ENCODE results near the gene PRR7. TPM values are rescaled to one million over a fixed set of nuclear protein-coding genes. Genes with fewer than 3 reads are reported as not detected.

PRR7 gene
- polyA plus RNA-seq, 1 of the 3 experiments (the other 2 are of a cell fraction), result 17.1 TPM

DNA sequence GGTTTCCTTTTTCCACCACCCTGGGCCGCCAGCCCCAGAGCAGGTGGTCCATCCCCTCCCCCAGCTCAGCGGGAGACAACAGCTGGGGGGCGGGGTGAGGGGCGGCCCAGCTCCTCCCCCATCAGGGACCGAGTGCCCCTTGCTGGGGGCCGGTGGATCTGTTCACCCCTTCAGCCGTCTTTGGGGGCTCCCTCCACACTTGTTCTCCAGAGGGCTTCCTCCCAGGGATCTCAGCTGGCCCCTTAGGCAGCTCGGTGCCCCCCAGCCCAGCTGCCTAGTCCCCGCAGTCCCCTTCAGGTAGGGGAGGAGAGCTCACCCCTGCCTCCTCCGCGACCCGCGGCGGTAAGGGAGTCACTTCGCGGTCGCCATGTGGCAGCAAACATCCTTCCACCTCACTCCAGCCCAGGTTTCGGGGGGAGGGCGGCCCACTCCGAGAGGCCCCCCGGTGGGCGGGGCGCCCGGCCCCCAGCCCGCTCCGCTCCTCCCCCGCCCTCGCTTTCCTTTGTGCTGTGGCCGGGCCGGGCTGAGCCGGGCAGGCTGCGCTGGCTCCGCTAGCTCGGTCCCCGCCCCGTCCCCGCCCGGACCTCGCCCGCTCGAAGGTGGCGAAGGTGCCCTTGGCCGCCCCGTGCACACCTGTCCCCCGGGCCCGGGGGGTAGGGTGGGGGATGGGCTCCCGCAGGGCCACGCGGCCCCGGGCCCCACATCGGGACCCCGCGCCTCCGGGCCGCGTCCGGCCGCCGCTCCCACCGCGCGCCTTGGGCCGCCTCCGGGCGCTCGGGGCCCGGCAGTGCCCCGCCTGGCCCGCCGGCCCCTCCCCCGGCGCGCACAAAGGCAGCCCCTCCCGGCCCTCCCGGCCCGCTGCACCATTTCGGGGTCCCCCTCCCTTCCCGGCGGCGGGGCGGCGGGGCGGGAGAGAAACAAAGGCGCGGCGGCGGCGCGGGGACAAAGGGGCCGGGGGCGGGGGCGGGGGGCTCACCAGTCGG lies 26.1 kb downstream of the PRR7 start:
- peaks cover 49% of the 10 kb centered on the region for H4K20me1 ChIP-seq (ENCODE audit: insufficient read depth)
- DNase-seq, result peak; percentile 92
- POLR2A ChIA-PET, result interaction anchor here (1.1 to 4.6 kb wide), 7 partner anchors 9 to 28 kb away, joined by 3 to 43 read pairs (median 13); partner anchors contain the start of gene PDLIM7
- H3K9ac ChIP-seq, result peak overlapping the region; percentile 81
- peak overlapping the region; percentile 100 for H3K4me2 ChIP-seq
- CTCF ChIA-PET, result interaction anchor here (0.9 to 20.3 kb wide), 12 partner anchors 9 to 102 kb away, joined by 3 to 215 read pairs (median 5); partner anchors contain the start of gene PDLIM7
- H3K27me3 ChIP-seq (ENCODE audit: insufficient read depth), result no peaks in the 10 kb centered on the region
- peaks cover 50% of the 10 kb centered on the region for H3K79me2 ChIP-seq (ENCODE audit: insufficient read depth)
- no peak for TF ChIP-seq FOXJ3 (CRISPR knock-in tag; IDR thresholded peaks at IDR 0.05)
- no peak for TF ChIP-seq MEF2A (IDR thresholded peaks at IDR 0.05; ENCODE audit: borderline replicate concordance, low read depth)
- peak; percentile 5 for TF ChIP-seq CHD2 (IDR thresholded peaks at IDR 0.05; ENCODE audit: low read length, partially characterized antibody)
- no peak for TF ChIP-seq GATA2 (CRISPR knock-in tag; IDR thresholded peaks at IDR 0.05)
- TF ChIP-seq MXI1 (IDR thresholded peaks at IDR 0.05; ENCODE audit: low read depth, low read length), result peak; percentile 89
- TF ChIP-seq NFIC (IDR thresholded peaks at IDR 0.05; ENCODE audit: borderline replicate concordance), result no peak
- no peak for TF ChIP-seq JUND (IDR thresholded peaks at IDR 0.05)
- TF ChIP-seq, protein P1, sequence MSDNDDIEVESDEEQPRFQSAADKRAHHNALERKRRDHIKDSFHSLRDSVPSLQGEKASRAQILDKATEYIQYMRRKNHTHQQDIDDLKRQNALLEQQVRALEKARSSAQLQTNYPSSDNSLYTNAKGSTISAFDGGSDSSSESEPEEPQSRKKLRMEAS (IDR thresholded peaks at IDR 0.05; ENCODE audit: low read depth), result 0 out of 2 replicates have a peak, but pooled peaks have one; percentile 38
- TF ChIP-seq ELF1 (IDR thresholded peaks at IDR 0.05), result no peak
- TF ChIP-seq RAD21 (IDR thresholded peaks at IDR 0.05; ENCODE audit: low read length), result 0 out of 2 replicates have a peak, but pooled peaks have one; percentile 17
- H3K9me3 ChIP-seq, result no peaks in the 10 kb centered on the region
- WGBS (ENCODE audit: low lambda C conversion rate), result 0% methylated on average over 7 of the region's 93 CpGs
- H3K27ac ChIP-seq (ENCODE audit: low read depth in 2 of 2, low read length in 1 of 2), result peak overlapping the region; percentile 52 to 92; a peak in 3 of 4 replicates
- H2AFZ ChIP-seq (ENCODE audit: low read depth), result no peak overlapping the region
- peaks cover 12 to 22% of the 10 kb centered on the region in 2 experiments for H3K36me3 ChIP-seq (replicated peaks in 1 of 2; ENCODE audit: control insufficient read depth in 1 of 2, insufficient read depth in 2 of 2, low read length in 1 of 2)
- peaks cover 32% of the 10 kb centered on the region for H3F3A ChIP-seq (replicated peaks; ENCODE audit: insufficient read depth)
- H3K9me2 ChIP-seq, result no peaks in the 10 kb centered on the region
- H3K4me1 ChIP-seq (ENCODE audit: control insufficient read depth in 1 of 2, insufficient read depth in 2 of 2, low read depth in 1 of 2, low read length in 1 of 2), result peaks cover 35 to 71% of the 10 kb centered on the region in 2 experiments; a peak in 3 of 4 replicates
- H3K4me3 ChIP-seq (ENCODE audit: low read depth in 2 of 2, low read length in 1 of 2), result peak overlapping the region; percentile 96

DNA sequence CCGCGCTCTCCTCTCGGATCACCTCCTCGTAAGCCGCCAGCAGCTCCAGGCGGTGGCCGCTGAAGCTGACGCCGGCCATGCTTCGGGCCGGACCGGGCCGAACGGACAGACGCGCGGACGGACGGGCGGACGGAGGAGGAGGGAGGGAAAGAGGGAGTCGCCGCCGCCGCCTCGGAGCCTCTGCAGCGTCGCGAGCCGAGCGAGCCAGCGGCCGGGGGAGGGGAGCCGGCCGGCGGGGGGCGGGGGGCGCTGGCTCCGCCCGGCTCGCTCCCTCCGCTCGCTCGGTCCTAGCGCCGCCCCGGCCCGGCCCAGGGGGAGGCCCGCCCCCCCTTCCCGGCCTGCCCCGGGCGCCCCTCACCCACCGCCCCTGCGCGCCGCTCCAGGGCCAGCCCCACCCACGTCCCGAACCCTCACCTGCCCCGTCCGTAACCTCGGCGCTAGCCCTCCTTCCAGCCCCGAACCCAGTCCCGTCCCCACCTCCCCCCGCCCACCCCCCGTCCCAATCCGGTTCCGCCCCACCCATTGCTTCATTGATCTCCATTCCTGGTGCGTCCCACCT lies 26.9 kb downstream of the PRR7 start, which contains the start of gene DBN1:
TSS of gene DBN1 (minus strand) at position 192 of the 559 bp plus-strand sequence. CDS start at position 79, 113 bp downstream.
- Histone ChIP-seq H3F3A (replicated peaks; ENCODE audit: insufficient read depth) (peaks cover 39% of the 10 kb centered on the region), H3K4me3 (ENCODE audit: low read depth in 2 of 2, low read length in 1 of 2) (peak within 1 kb of the TSS; percentile 96), H3K9ac (peak within 1 kb of the TSS; percentile 81), H3K36me3 (replicated peaks in 1 of 2; ENCODE audit: control insufficient read depth in 1 of 2, insufficient read depth in 2 of 2, low read length in 1 of 2) (peaks cover 5 to 15% of the 10 kb centered on the region in 2 experiments), H3K79me2 (ENCODE audit: insufficient read depth) (peaks cover 45% of the 10 kb centered on the region), H3K4me1 (ENCODE audit: control insufficient read depth in 1 of 2, insufficient read depth in 2 of 2, low read depth in 1 of 2, low read length in 1 of 2) (peaks cover 35 to 76% of the 10 kb centered on the region in 2 experiments; a peak in 3 of 4 replicates), H2AFZ (ENCODE audit: low read depth) (no peak within 1 kb of the TSS), H4K20me1 (ENCODE audit: insufficient read depth) (peaks cover 42% of the 10 kb centered on the region), H3K27me3 (ENCODE audit: insufficient read depth) (no peaks in the 10 kb centered on the region), H3K4me2 (peak within 1 kb of the TSS; percentile 100), H3K9me2 (no peaks in the 10 kb centered on the region), H3K9me3 (no peaks in the 10 kb centered on the region), H3K27ac (ENCODE audit: low read depth in 2 of 2, low read length in 1 of 2) (peak within 1 kb of the TSS; percentile 52 to 92; a peak in 3 of 4 replicates)
- peak; percentile 98 for DNase-seq
- peak; percentile 82; the same call in 1 of the 2 replicates for TF ChIP-seq POLR2AphosphoS5 (IDR thresholded peaks at IDR 0.05; ENCODE audit: low read depth, low read length)
- no peak for TF ChIP-seq SMC3 (IDR thresholded peaks at IDR 0.05; ENCODE audit: low read depth, low read length)
- TF ChIP-seq EZH2phosphoT487 (IDR thresholded peaks at IDR 0.05; ENCODE audit: borderline replicate concordance, low read depth), result no peak
- peak; percentile 58; the same call in 1 of the 2 replicates for TF ChIP-seq SIN3A (IDR thresholded peaks at IDR 0.05; ENCODE audit: borderline replicate concordance, low read depth, low read length)
- no peak for TF ChIP-seq FOXJ3 (CRISPR knock-in tag; IDR thresholded peaks at IDR 0.05)
- peak; percentile 73; the same call in 1 of the 2 replicates for TF ChIP-seq TAF1 (IDR thresholded peaks at IDR 0.05; ENCODE audit: borderline replicate concordance, low read depth, low read length)
- TF ChIP-seq RXRA (IDR thresholded peaks at IDR 0.05; ENCODE audit: borderline replicate concordance, low read depth), result no peak
- TF ChIP-seq EP300 (IDR thresholded peaks at IDR 0.05; ENCODE audit: borderline replicate concordance in 1 of 2, low read depth in 1 of 2, low read length in 1 of 2), result no peak
- CTCF ChIA-PET, result interaction anchor here (0.9 to 20.3 kb wide), 13 partner anchors 8 to 103 kb away, joined by 3 to 215 read pairs (median 5); partner anchors contain the start of gene PDLIM7
- WGBS (ENCODE audit: low lambda C conversion rate), result 8% methylated on average over 18 of the region's 69 CpGs
- POLR2A ChIA-PET, result interaction anchor here (0.8 to 4.6 kb wide), 7 partner anchors 9 to 22 kb away, joined by 3 to 43 read pairs (median 3); partner anchors contain the start of gene PDLIM7

Data from SK-N-SH (cell line).